Measurements from ENCODE around the gene VEGFB. TPM values are rescaled to one million over a fixed set of nuclear protein-coding genes. Genes with fewer than 3 reads are reported as not detected.
A peak's percentile ranks its signal among the peaks of the same experiment; 100 is the strongest.

VEGFB gene
- total RNA-seq, 6 experiments from 2014 or later, result 7.5 to 33.2 (median 16.6) TPM

GRCh38 chr11:64210301-64211020, 23.9 kb upstream of the VEGFB start:
- ATAC-seq (no peak), DNase-seq (no peak)
- no peak overlapping the region for H3K27ac ChIP-seq
- intact Hi-C loops (cut with DNase I), result no loop called here
- no peak overlapping the region for H3K4me3 ChIP-seq
- no peak for TF ChIP-seq POLR2A (IDR thresholded peaks at IDR 0.05)
- H3K4me1 ChIP-seq, result peaks cover 0 to 6% (median 0%) of the 10 kb centered on the region in 4 donors
- peaks cover 0 to 21% (median 0%) of the 10 kb centered on the region in 4 donors for H3K36me3 ChIP-seq
- H3K27me3 ChIP-seq, result no peaks in the 10 kb centered on the region
- 81% methylated on average over 4 of the region's 24 CpGs for WGBS (ENCODE audit: insufficient coverage, low coverage, low lambda C conversion rate, missing lambda C conversion rate)
- no peaks in the 10 kb centered on the region for H3K9me3 ChIP-seq

DNA sequence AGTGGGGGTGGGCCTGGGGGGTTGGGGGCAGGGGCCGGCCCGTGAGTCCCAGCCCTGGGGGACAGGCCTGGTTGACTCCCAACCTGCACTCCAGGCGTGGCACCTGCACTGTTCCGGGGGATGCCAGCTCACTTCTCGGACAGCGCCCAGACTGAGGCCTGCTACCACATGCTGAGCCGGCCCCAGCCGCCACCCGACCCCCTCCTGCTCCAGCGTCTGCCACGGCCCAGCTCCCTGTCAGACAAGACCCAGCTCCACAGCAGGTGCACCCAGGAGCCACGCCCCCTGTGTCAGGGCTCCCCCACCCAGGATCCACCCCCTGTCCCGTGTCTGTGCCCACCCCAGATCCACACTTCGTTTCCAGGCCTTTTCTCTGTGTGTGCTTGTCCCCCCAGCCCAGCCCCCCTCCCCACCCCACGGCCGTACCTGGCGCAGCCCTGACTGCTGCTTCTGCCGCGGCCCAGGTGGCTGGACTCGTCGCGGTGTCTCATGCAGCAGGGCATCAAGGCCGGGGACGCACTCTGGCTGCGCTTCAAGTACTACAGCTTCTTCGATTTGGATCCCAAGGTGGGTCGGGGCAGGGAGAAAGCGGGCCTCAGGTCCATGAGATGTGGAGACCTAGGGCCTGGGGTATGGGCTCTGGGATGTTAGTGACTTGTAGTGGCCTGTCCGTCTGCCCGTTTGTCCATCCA, 23.1 kb upstream of the VEGFB start:
- no peaks in the 10 kb centered on the region for H3K9me3 ChIP-seq
- intact Hi-C loops (cut with DNase I), result no loop called here
- peaks cover 0 to 15% (median 0%) of the 10 kb centered on the region in 4 donors for H3K36me3 ChIP-seq
- TF ChIP-seq POLR2A (IDR thresholded peaks at IDR 0.05) (no peak), CTCF (IDR thresholded peaks at IDR 0.05) (no peak)
- peaks cover 0 to 6% (median 0%) of the 10 kb centered on the region in 4 donors for H3K4me1 ChIP-seq
- no peaks in the 10 kb centered on the region for H3K27me3 ChIP-seq
- no peak overlapping the region for H3K27ac ChIP-seq
- no peak for ATAC-seq
- H3K4me3 ChIP-seq, result no peak overlapping the region
- DNase-seq, result peak in 1 of 3 donors; percentile 24
- WGBS (ENCODE audit: insufficient coverage, low coverage, low lambda C conversion rate, missing lambda C conversion rate), result 86% methylated on average over 12 of the region's 30 CpGs

DNA sequence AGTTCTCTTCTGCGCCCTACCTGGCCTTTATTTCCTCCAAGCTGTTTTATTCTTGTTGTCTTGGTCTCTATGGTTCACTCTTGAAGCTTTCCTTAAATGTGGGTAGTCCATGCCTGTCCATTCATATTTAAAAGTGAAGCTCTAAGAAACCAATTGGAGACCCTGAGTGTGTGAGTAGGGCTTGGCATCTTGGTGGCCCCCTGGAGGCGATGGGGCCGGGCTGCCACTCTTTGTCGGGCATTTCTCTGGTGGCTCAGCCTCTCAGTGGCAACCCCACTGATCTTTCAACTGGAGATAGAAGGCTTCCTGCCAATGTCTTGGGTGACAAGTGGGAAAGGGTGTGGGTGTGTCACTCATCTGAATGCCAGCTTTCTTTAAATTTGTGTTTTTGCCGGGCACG, 17.5 kb upstream of the VEGFB start:
- no peak for TF ChIP-seq POLR2A (IDR thresholded peaks at IDR 0.05)
- ATAC-seq (no peak), DNase-seq (no peak)
- H3K9me3 ChIP-seq, result no peaks in the 10 kb centered on the region
- H3K36me3 ChIP-seq, result peaks cover 0 to 26% (median 0%) of the 10 kb centered on the region in 4 donors
- H3K4me1 ChIP-seq, result peaks cover 0 to 14% (median 6%) of the 10 kb centered on the region in 4 donors
- H3K27me3 ChIP-seq, result no peaks in the 10 kb centered on the region
- no peak overlapping the region for H3K4me3 ChIP-seq
- H3K27ac ChIP-seq, result no peak overlapping the region
- intact Hi-C loops (cut with DNase I), result no loop called here
- 68% methylated on average over 2 of the region's 6 CpGs for WGBS (ENCODE audit: insufficient coverage, low coverage, low lambda C conversion rate, missing lambda C conversion rate)

GRCh38 chr11:64218628-64219353, 15.6 kb upstream of the VEGFB start:
- Histone ChIP-seq H3K36me3 (peaks cover 0 to 32% (median 0%) of the 10 kb centered on the region in 4 donors), H3K27me3 (no peaks in the 10 kb centered on the region), H3K4me3 (no peak overlapping the region), H3K4me1 (peaks cover 0 to 14% (median 6%) of the 10 kb centered on the region in 4 donors), H3K27ac (no peak overlapping the region), H3K9me3 (no peaks in the 10 kb centered on the region)
- peak; percentile 80 to 89 (median 86) for DNase-seq
- TF ChIP-seq POLR2A (IDR thresholded peaks at IDR 0.05), result no peak
- TF ChIP-seq CTCF (IDR thresholded peaks at IDR 0.05), result no peak
- peak; percentile 75 to 89 (median 84) for ATAC-seq
- intact Hi-C loops (cut with DNase I), result no loop called here
- WGBS (ENCODE audit: insufficient coverage, low coverage, low lambda C conversion rate, missing lambda C conversion rate), result 47% methylated on average over 3 of the region's 11 CpGs

DNA sequence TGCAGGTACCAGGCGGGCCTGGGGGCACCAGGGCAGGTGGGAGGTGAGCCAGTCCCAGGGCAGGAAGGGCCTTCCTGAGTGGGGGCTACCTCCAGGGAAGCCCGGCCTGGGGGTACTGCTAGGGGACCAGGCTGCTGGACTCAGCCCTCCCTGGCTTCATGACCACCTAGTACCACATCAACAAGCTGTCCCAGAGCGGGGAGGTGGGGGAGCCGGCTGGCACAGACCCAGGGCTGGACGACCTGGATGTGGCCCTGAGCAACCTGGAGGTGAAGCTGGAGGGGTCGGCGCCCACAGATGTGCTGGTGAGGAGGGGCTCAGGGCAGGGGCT, 15.1 kb upstream of the VEGFB start:
- 40% methylated on average over 3 of the region's 7 CpGs for WGBS (ENCODE audit: insufficient coverage, low coverage, low lambda C conversion rate, missing lambda C conversion rate)
- intact Hi-C loops (cut with DNase I), result no loop called here
- Histone ChIP-seq H3K4me3 (no peak overlapping the region), H3K27me3 (no peaks in the 10 kb centered on the region), H3K9me3 (no peaks in the 10 kb centered on the region), H3K4me1 (peaks cover 0 to 14% (median 6%) of the 10 kb centered on the region in 4 donors), H3K36me3 (peaks cover 0 to 32% (median 0%) of the 10 kb centered on the region in 4 donors), H3K27ac (no peak overlapping the region)
- TF ChIP-seq POLR2A (IDR thresholded peaks at IDR 0.05) (no peak), CTCF (IDR thresholded peaks at IDR 0.05) (no peak)
- ATAC-seq, result peak in 2 of 4 donors; percentile 4 to 19
- peak in 2 of 3 donors; percentile 53 to 55 for DNase-seq
